DLD1 (cell line): Measurements from ENCODE around the gene TTC27.
"Not testable (repeated sequence)": the region's sequence is repeated elsewhere in the genome, so short reads cannot be mapped to it uniquely, and the experiment has no call there.

Experiments
- in situ Hi-C: cut with HindIII; loops from 2 replicates; pipeline ENCODE4 v1.10.0; 2017; ENCODE audit warnings: low sequenced_read_pairs

The TTC27 gene

DNA sequence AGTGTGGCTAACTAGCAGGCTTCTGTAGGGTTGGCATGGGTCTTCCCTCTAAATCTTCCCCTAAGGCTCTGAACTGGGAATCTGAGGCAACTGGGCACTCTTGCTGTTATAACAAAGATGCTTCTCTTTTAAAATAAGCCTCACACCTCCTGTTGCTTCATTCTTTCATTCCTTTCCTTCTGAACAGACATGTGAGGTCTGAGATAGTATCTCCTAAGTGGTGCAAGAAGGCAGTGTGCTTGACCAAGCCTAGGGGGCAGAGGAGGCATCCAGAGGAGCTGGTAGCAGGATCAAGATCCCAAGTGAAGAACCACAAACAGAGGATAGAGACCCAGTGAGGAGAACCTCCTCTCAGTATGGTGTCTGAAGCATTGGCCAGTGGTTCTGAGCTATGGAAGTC, 90.9 kb downstream of the TTC27 start:
- in situ Hi-C loops, result no loop called here

DNA sequence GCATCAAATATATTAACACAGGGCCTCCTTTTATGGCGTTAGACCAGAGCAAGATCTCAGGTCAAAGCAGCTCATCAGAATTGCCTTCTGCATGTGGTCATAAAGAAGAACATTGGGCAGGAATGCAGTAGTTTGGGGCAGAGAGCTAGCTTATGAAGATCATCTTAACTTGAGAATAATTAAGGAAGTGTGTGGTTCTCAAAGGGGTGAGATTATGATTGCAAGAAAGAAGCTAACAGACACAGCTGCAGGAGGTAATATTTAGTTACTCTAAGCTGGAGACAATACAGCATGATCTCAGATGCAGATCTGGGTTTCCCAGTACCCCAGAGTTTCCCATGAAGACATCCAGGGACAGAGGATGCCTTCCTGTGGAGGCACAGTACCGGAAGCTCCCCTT, 91.6 kb downstream of the TTC27 start:
- in situ Hi-C loops, result no loop called here

- in situ Hi-C loops, result no loop called here
Measured at GRCh38 chr2:32719933-32720716, 92.3 kb downstream of the TTC27 start.

- in situ Hi-C loops, result no loop called here
Measured at GRCh38 chr2:32720771-32721170, 92.9 kb downstream of the TTC27 start.

GRCh38 chr2:32721376-32721775, 93.5 kb downstream of the TTC27 start:
- in situ Hi-C loops, result no loop called here

- in situ Hi-C loops, result no loop called here
Measured at GRCh38 chr2:32723467-32724079, 95.7 kb downstream of the TTC27 start.

DNA sequence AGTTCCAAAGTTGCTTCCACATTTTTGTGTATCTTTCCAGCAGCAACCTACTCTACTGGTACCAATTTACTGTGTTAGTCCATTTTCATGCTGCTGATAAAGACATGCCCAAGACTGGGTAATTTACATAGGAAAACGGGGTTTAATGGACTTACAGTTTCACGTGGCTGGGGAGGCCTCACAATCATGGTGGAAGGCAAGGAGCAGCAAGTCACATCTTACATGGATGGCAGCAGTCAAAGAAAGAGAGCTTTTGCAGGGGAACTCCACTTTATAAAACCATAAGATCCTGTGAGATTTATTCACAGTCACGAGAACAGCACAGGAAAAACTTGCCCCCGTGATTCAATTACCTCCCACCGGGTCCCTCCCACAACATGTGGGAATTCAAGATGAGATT, 98.8 kb downstream of the TTC27 start:
- in situ Hi-C loops, result not testable (repeated sequence)

DNA sequence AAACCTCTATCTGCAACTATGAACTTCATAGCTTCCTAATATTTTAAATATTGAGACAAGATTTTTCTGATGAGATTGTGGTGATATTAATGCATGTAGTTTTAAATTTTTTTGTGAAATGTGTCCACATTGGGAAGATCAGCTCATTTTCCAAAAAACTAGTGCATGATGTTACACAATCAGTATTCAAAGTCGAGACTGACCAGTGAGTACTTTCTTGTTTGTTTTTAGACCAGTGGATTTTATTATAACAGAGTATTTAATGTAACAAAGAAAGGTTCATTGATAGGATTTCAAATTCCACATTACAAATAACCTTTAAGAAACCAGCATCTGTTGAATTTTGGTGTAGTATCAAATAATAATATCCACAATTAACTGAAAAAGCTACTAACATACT, 99.3 kb downstream of the TTC27 start:
- in situ Hi-C loops, result no loop called here

GRCh38 chr2:32730958-32731357, 103.1 kb downstream of the TTC27 start:
- in situ Hi-C loops, result not testable (repeated sequence)

- in situ Hi-C loops, result no loop called here
Measured at GRCh38 chr2:32732120-32732519, 104.3 kb downstream of the TTC27 start.

DNA sequence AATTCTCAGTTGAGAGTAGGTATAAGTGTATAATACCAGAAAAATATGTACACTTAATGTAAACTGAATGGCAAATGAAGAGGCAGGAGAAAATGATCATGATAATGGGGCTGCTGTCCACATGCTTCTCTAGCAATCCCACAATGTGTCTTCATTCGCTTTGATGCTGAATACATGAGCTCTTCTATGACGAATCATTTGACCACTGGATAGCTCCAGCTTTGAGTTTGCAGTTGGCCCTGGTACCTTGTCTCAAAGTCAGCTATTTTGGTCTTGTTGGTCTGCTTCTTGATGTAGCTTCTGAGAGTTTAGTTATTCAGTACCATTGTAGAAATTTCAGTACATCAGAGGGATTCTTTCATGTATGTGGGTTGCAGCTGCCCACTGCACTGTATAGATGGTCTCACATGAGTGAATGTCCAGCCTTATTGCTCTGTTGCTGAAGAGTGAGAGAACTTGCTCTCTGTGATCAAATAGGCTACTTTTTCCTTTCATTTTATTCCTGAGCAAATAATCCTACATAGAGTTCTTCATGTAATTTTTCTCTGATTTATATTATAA, 105.1 kb downstream of the TTC27 start:
- in situ Hi-C loops, result no loop called here

DNA sequence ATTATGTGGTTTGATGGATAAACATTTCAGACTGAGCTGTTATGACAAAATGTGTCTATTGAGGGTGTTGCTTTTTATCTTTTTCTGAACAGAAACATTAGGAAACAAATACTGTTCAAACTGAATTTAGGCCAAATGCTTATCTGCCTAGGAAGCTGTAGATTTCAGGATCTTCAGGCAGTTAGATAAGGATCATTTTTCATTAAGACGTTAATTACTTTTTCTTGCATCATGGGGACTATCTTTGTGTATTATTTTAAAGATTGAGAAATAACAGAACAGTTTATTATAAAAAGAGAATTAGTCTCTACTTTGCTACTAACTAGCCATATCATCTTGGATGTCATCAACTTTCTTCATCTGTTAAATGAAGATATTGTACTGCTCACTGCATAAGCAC, 107.5 kb downstream of the TTC27 start:
- in situ Hi-C loops, result no loop called here

- in situ Hi-C loops, result no loop called here
Measured at GRCh38 chr2:32738939-32739338, 111.1 kb downstream of the TTC27 start.

DNA sequence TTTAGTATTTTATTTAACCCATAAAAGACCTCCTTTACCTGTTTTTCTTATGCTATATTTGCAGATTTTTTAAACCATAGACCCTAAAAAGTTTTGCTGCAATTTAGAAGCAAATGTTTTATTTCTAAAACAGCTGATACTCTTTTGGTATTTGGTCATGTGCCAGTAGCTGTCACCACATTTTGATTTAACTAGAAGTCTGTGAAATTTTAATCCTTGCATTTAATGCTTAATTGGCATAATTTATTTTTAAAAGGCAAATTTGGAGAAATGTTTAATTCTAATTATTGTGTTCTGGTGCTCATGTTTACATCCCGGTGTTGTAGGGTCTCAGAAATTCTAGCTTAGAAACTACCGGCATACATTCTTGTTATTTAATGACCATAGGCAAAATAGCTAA, 111.8 kb downstream of the TTC27 start:
- in situ Hi-C loops, result no loop called here

DNA sequence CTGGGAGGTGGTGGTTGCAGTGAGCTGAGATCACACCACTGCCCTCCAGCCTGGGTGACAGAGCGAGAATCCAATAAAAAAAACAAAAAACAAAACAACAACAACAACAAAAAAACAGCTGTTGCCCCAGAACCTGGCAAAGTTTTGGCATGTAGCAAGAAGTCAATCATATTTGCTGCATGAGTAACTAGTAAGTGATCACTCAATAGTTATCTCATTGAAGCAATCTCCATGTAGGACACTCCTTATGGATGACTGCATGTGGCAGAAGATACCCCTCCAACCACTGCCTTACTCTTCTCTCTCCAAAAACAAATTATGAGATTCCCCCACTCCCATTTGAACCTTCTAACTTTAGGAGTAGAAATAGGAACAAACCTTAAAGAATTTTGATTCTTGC, 113.7 kb downstream of the TTC27 start:
- in situ Hi-C loops, result no loop called here

- in situ Hi-C loops, result no loop called here
Measured at GRCh38 chr2:32742376-32742775, 114.5 kb downstream of the TTC27 start.

GRCh38 chr2:32743480-32744236, 115.8 kb downstream of the TTC27 start:
- in situ Hi-C loops, result no loop called here

DNA sequence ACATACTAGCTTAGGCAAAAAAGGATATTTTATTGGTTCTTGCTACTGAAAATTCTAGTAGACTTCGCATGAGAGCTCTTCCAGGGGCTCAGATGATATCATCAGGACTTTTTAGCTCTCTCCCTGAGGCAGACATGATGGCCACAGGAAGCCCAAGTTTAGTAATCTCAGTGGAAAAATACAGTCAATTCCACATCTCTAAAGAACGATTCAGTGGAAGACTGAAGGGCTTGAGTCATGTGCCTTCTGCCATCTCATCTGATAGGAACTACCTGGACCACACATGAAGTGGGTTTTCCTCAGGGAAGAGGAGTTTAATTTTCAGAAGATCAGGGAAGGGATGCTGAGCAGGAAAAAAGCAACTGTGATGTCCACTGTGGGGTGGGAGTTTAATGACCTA, 117.3 kb downstream of the TTC27 start:
- in situ Hi-C loops, result no loop called here

GRCh38 chr2:32745675-32746074, 117.8 kb downstream of the TTC27 start:
- in situ Hi-C loops, result no loop called here

DNA sequence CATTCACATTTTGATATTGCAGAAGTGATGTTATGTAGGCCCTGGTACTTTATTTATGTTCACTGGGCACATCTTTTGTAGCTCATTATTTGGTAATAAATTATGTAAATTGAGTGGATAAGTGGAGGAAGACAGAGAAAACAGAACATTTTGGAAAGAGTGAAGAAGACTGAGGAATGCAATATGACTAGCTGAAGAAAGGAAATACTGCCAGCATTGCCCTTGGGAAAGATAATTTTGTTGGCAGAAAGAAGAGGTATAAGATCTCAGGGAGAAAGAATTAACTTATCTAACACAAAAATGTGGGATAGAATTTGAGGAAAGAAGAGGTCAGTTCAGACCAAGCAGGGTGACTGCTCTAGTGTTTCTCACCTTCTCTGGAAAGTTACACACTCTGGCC, 118.8 kb downstream of the TTC27 start:
- in situ Hi-C loops, result no loop called here

DNA sequence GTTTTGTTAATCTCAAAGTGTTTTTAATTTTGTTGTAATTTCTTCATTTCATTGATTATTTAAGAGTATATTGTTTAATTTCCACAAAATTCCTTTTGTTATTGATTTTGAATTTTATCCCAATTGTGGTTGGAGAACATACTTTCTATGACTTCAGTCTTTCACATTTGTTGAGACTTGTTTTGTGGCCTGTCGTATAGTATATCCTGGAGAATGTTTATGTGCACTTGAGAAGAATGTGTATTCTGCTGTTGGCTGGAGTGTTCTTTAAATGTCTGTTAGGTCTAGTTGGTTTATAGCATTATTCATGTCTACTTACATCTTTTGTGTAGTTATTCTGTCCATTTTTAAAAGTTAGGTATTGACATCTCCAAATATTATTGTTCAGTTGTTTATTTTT, 120.3 kb downstream of the TTC27 start:
- in situ Hi-C loops, result no loop called here

DNA sequence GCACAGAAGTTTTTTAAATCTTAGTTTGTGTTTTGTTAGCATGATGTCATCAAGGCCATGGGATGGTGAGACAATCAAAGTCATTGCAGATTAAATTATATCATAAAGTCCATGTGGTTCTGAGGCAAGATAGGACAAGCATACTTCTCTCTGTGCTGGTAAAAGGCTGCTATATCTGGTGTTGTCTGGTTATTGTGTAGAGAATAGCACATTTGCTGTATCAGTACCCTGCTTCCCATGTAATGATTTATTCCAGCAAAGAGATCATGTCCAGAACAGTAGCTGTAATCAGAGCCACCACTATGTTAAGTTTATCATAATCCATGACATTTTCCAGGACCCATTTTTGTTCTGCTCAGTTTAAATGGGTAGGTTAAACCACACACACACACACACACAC, 123.0 kb downstream of the TTC27 start:
- in situ Hi-C loops, result no loop called here
